HG02885 (cell line): ENCODE measurements around the gene EDNRB.
A peak's percentile ranks its signal among the peaks of the same experiment; 100 is the strongest.
"Not testable (repeated sequence)": the region's sequence is repeated elsewhere in the genome, so short reads cannot be mapped to it uniquely, and the experiment has no call there.

Experiments
- ATAC-seq: cut with Tn5 transposase; IDR thresholded peaks from one replicate; pipeline ENCODE4 v1.9.1; 2021; ENCODE audit warnings: mild to moderate bottlenecking; ENCODE audit not compliant: unreplicated experiment, poor library complexity

The EDNRB gene

DNA sequence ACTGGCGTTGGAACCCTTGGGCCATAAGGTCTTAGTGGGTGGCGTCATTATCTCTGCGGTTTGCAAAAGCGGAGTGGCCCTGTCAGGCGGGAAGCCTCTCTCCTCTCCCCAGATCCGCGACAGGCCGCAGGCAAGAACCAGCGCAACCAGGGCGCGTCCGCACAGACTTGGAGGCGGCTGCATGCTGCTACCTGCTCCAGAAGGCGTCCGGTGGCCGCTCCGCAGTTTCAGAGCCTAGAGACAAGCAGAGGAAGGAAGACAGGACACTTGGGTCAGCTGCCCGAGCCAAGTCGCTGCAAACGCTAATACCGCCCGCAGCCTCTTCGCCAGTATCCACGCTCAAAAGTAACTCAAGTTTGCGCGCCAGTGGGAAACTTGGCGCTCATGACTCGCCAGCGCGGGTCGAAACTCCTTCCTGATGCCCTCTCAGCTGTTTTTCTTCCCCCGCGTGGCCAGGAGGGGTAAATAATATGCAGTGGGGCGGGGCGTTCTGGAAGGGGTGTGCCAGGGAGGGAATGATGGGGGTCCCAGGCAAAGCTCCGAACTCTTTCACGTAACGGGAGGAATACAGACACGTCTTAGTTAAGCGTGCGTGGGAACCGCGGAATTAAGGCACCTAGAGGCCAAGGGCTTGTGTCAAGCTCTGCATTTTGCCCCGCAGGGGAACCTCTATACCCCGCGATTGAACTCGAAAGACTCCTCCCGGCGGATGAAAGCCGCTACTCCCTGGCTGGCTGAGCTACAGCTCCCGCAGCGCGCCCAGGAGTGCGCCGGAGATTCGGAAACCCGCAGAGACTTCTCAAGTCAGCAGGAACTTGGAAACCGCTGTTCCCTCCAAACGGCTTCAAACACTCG lies at the start of gene EDNRB:
Gene EDNRB (minus strand): TSS at position 441 of the 855 bp plus-strand sequence. CDS start 258 bp downstream, at position 183.
- no peak for ATAC-seq

DNA sequence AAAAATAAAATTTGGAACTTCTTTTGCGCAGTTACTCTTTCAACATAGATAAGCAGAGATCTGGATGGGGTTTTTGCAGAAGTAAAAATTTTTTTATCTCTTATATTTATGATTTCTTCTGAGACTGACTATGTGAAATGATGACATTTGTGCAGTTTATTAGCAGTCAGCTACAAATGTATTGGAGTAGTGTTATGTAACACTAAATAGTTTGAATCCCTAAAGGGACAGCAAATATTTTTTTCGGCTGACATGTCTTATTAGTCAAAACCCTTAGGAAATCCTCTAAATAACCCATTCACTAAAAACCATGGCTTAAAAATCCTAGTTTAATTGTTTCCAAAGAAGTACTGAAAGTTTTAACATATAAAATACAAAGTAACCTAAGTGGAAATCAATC lies 48.0 kb upstream of the EDNRB start:
- ATAC-seq, result no peak

DNA sequence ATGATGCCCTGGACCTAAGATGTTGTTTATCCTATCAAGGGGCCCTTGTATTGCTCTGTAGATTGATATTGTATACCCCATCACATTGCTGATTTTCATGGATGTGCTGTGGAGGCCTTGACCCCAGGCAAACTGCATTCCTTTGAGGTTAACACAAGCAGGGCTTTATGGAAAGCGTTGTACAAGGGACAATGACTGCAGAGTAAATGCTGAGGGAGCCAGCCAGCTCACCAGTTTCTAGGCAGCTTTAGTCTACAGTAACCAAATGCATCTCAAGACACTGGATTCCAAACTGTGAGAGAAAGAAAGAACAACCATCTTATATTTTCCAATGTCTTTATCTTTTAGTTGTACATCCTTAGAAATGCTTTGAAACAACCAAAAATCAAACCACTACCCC lies 34.1 kb upstream of the EDNRB start:
- no peak for ATAC-seq

DNA sequence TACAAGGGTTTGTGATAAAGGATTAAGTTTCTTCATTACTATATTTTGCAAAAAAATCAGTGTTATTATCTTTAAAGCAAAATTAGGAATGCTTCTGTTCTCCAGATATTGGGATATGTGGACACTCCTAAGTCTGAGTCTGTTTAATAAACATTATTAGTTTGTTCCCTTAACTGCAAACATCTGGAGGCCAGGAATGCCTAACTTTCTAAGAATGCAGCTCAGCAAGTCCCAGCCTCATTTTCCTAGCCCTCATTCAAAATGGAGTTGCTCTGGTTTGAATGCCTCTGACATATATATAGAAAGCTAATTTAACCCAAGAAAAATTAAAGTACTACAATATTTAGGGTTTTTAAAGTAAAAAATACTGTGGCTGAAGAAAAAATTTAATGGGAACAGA lies 33.6 kb upstream of the EDNRB start:
- ATAC-seq, result no peak

DNA sequence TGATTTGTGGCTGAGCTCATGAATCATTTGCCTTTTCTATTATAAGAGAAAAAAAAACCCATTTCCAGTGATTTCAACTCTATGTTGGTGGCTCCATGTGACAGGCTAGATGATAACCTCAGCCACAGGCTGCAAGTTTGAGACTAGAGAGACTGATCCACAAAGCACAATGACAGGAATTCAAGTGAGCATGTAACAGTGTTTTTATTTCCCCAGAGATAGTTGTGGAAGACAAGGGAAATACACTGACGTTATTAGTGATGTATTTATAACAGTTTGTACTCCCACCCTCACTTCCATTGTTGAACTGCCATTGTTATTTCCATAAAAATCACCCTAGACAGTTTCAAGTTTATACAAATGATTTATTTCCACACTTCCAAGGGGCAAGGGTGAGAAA lies 27.9 kb upstream of the EDNRB start:
- no peak for ATAC-seq

DNA sequence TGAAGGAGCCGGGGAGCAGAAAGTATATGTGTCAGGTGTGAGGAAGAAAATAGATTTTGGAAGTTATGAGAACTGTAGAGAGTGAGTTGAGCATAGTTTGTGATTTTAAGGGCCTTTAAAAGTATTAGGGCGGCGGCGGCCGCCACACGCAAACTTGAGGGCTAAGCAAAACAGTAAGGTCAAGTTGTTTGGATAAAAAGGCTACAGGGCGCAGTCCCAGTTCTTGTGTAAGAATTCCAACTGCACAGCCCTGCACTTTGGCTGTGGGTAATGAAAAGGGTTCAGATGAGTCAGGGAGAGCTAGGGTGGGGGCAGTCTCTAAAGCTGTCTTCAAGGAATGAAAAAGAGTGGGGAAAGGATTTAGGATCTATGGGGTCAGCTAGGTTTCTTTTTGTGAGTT lies 16.4 kb upstream of the EDNRB start:
- not testable (repeated sequence) for ATAC-seq

DNA sequence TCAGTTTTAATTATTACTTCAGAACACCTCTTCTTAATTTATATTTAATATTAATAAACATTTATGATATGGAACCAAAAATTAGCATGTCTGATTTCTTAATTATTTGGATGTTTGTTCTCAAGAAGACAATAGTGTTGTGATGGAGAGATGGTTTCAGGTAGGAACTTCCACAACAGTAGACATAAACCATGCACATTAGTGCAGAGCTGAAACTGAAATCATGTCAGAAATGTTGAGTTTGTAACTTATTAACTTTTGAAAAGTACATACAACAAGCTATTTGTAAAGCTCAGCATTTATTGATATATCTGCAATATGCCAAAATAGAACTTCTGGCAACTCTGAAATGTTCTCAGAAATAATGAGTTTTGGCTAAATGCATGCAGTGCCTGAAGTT lies 11.8 kb upstream of the EDNRB start:
- no peak for ATAC-seq

DNA sequence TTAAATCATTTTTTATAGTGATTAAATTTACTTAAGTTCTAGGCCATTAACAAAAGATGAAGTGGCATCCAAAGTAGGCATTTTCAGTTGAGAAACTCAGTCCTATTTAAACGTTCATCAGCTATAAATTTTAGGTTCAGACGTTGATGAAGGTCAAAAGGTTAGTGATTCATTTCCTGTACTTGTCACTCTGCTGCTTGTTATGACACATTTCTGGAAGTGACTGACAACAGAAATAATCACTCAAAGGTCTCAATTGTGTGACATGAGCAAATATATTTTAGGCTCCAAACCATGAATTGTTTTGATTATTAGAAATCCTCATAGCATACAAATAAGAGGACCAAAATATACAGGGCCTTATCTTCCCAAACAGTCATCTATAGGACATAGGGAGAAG lies 10.3 kb upstream of the EDNRB start:
- peak; percentile 98 for ATAC-seq

DNA sequence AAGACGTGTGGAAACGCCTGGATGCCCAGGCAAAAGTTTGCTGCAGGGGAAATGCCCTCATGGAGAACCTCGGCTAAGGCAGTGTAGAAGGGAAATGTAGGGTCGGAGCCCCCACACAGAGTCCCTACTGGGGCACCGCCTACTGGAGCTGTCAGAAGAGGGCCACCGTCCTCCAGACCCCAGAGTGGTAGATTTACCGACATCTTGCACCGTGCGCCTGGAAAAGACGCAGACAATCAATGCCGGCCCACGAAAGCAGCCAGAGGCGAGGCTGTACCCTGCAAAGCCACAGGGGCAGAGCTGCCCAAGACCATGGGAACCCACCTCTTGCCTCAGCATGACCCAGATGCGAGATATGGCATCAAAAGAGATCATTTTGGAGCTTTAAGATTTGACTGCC lies 7.0 kb upstream of the EDNRB start:
- ATAC-seq, result no peak

DNA sequence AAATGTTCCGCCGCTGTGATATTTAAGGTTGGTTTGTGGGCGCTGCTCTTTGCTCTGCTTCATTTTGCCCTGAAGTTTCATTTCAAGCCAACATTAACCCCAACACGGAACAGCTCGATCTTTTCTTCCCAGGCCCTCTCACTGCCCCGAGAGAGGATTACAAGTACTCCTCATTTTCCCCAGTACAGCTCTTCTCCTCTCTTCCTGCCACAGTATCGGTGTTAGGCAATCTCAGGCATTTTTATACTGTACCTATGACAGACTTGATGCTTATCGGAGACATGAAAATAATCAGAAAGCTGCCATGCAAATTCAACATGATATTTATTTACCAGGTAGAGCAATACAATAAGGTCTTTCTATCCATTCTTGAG lies 1.3 kb upstream of the EDNRB start:
- ATAC-seq, result no peak

DNA sequence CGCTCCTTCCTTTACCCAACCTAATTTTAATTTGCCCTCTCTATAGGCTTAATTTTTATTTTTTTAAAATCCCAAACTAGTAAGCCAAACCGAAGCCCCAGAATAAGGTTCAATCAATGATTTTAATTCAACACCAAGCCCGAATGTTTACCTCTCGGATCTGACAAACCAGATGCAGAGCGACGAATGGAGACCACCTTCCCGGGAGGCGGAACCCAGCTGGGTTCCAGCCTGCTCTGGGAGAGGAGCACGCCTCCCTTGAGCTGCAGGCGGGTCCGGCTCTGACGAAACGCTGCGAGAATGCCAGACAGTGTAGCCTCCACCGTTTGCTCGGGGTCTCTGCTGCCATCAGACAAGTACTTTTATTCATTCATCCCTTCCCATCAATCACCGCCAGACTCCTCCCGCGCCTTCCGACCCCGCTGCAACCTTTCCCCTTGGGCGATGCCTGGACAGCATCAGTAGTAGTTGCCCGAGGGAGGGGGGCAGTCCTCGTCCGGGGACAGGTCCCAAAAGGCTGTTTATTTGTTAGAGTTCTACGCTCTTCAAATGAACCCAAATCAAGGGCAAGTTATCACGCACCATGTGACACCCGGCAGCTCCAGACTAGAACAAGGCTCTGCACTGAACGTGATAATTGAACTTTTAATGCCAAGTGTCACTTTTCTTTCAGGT lies 752 bp upstream of the EDNRB start:
- no peak for ATAC-seq

DNA sequence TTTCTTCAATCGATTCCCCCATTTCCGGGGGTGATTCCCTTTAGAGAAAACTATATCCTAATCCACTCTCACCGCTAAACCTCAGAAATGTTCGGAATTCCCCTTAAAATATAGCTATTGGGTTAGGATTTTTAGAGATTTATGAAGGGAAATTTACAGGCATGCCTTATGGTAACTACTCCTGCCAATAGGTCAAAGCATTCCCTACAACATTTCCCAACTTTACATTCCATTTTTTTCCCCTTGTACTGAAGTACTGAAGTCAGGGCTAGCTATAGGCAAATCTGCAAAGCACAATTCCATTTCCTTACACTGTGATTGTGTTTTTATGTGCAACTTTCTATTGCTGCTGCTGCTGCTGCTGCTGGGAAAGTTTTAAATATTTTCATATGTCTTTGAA lies 2.1 kb downstream of the EDNRB start:
- ATAC-seq, result no peak

DNA sequence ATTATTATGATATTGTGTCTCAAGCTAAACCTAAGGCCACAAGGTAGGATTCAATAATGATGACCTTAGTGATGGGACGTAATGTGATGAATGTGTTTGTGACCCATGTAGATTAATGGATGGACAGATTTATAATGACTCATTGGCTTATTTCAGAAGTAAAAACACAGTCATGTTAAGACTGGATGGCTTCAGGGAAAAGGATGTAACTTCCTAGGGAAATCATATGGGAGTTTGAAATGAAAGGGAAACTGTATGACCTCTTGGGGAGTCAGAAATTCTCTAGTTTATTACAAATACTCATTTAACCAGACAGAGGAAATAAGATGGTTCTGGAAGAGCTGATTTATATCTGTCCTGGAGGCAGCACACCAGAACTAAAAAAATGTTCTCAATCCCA lies 2.9 kb downstream of the EDNRB start:
- ATAC-seq, result no peak

DNA sequence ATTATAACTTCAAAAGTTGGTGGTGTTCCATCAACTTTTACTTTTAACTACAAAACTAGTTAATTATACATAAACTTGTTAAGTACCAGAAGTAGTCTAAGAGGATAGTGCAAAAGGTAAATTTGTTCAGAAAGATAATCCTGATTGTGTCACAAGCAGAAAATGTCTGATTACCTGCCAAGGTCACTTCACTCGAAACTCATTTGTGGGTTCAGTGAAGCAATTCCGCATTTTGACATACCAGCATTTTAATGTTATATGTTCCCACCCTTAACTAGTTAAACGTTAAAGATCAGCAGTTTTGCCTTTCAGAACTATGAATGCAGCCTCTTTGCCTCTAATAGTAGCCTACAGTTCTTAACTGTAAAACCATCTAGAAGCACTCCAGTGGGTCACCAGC lies 5.6 kb downstream of the EDNRB start:
- ATAC-seq, result no peak

DNA sequence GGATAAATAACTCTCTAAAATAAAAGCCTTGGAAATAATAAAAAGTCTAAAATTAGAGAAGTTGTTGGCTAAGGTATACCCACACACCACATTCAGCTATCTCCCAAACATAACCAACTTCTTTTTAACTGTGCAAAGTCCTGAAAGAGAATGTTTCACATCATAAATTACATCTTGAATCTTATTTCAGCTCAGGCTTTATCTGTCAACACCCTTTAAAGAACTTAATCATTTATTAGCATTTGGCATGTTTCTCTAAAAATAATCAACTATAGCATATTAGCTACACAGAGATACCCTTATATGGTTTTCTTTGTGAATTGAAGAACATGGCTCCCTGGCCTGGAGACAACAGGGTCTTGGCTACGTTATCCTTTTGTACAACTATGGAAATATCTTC lies 6.9 kb downstream of the EDNRB start:
- no peak for ATAC-seq

DNA sequence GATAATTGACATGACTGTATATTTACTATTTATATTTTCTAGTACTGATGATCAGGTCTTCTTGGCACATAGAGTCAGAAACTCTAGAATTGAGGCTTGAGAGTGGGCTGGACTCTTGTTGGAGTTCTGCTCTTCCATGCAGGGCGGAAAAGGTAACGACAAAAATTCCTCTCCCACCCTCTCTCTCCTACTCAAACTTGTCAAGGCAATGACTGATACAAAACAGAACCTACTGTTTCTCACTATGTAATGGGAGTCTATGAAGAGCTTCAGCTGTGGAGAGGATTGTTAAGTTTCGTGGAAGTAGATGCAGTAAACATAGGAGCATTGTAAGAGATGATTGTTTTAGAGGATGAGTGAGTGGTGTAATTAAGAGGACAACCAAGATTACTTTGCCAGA lies 8.8 kb downstream of the EDNRB start:
- ATAC-seq, result no peak

DNA sequence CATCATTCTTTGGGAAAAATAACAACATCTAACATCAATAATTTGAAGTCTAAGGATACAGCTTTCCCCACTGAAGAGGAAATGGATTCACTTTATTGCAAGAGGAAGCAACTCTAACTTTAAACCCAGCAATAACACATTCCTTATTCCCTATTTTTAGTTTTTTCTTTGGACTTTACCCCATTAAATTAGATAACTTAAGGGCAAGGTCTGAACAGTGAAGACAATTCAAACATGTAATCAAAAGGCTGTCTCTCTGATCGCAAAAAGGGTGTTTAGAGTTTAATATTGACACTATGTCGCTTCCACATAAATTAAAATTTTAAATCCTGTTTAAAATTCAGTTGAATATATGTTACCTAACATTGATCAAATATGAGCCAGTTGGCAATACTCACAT lies 10.1 kb downstream of the EDNRB start:
- ATAC-seq, result no peak

DNA sequence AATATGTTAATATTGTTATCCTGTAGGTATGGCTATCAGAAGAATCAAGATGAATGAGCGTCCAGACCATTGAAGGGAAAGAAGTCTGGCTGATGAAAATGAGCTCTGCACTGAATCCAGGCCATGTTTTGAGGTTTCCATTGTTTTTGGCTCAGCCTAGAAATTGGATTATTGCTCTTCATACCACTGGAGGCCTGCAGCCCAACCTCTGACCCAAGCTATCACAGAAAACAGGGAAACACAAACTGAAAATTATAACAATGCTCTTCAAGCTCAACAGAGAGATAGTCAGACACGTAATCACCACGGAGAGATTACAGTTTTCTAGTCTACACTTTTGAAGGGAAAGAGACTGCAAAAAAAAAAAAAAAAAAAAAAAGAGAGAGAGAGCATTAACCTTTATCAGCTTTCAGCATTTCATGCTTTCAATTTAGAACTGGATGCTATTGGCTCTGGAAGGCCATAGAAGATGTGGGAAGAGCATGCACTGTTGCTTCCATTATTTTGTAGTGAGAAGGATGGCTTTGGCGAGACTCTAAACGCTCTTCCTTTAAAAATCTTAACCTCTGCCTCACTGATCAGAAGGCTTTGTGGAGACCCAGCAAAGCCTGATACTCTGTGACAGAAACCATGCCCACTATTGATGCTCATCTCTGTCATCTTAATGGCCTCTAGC lies 10.8 kb downstream of the EDNRB start:
- ATAC-seq, result no peak

DNA sequence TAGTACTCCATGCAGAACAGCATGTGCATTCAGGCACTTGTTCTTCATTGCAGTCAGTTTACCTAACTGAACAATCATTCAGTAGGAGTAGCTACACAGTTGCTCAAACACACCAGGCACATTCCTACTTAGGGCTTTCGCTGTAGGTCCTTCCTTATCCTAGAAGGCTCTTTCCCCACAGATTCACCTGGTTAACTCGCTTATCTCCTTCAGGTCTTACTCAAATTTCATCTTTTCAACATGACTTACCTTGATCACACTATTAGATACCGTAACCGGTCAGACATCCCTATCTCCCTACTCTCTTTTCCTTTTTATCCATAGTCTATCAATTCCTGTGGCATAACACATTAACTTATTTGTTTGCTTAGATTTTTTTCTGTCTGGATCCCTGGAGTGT lies 14.6 kb downstream of the EDNRB start:
- ATAC-seq, result no peak

DNA sequence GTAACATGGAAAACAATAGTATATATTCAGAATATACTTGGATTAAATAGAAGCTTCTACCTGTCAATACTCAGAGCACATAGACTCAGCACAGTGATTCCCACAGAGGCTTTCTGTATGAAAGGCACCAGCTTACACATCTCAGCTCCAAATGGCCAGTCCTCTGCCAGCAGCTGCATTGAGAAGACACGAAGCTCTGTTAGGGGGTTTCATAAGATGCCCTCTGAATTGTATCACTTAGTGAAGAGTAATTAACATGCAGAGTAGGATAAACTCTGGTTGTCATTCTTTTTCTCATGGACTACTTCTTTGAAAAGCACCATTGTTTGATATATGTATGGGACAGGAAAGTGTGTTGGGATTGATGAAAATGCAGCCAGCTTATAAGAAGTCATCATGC lies 15.2 kb downstream of the EDNRB start:
- ATAC-seq, result no peak

DNA sequence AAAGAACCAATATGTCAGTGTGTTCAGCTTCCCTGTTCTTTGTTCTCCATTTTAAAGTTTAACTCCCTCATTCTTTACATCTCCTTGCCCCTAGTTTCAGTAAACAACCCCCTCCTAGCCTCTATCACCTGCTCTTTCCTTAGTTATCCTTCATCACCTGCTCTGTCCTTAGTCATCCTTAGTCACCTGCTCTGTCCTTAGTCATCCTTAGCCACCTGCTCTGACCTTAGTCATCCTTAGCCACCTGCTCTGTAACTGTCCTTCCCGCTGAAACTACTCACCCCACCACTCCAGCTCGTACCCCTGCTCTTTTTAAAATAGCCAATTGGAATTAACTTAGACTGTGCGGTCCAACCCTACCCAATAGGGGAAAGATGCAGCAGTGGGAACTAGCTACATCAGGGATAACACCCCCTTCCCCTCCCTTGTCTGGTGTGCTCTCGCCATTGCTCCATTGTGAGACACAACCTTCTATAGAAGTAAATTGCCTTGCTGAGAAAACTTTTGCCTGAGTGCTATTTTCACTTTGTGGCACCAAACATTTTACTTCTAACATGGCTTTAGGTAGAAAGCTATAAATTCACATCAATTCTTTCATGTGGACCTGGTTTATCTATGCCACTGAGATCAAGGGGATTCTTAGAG lies 16.2 kb downstream of the EDNRB start:
- ATAC-seq, result no peak
